T-helper 2 cell treated with Interferon-gamma antibody and Interleukin-4, amounts not matched to agents 5 μg/mL and 100 μg/mL, for 36 hours (primary cell): ENCODE measurements around the gene SF3B4.
A peak's percentile ranks its signal among the peaks of the same experiment; 100 is the strongest.
"Not testable (repeated sequence)": the region's sequence is repeated elsewhere in the genome, so short reads cannot be mapped to it uniquely, and the experiment has no call there.

Source experiments
- DNase-seq: peaks from one replicate; pipeline ENCODE4 v3.0.0; 2021; ENCODE audit warnings: low spot score
- H3K27ac Mint-ChIP-seq: one replicate; pipeline ENCODE4 v1.8.0; 2021; ENCODE audit warnings: mild to moderate bottlenecking, mixed read lengths
- H3K27me3 Mint-ChIP-seq: one replicate; pipeline ENCODE4 v1.8.0; 2021; ENCODE audit warnings: low read depth, mixed read lengths
- H3K36me3 Mint-ChIP-seq: one replicate; pipeline ENCODE4 v1.8.0; 2021; ENCODE audit warnings: low read depth, mixed read lengths
- H3K4me1 Mint-ChIP-seq: one replicate; pipeline ENCODE4 v1.8.0; 2021; ENCODE audit warnings: low read depth, mixed read lengths
- H3K4me3 Mint-ChIP-seq: one replicate; pipeline ENCODE4 v1.8.0; 2022; ENCODE audit warnings: mild to moderate bottlenecking, moderate library complexity, mixed read lengths
- H3K9me3 Mint-ChIP-seq: one replicate; pipeline ENCODE4 v1.8.0; 2021; ENCODE audit warnings: mixed read lengths

The SF3B4 gene

DNA sequence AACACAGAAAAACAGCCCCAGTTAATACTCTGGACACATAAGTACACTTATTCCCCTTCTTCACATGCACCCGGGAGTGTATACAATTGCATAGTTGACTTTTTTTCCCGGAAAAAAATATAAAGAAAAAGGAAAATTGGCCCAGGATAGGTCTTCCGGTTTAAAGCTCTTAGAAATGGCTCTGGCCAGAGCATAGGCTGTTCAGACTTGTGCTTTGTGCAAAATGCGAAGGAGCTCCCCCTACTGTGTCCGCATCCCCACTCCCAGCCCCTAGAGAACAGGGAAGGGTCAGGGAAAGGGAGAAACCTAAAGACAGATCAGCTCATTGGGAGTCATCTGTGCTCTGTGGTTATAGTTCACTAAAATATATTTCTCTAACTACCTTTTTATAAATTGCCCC, 14.6 kb upstream of the SF3B4 start:
- Mint-ChIP-seq H3K4me1 (peaks cover 22% of the 10 kb centered on the region), H3K27ac (no peak overlapping the region)
- DNase-seq = no peak

GRCh38 chr1:149940427-149940826, 12.8 kb upstream of the SF3B4 start:
- DNase-seq = no peak
- Mint-ChIP-seq H3K27me3 (no peaks in the 10 kb centered on the region), H3K4me3 (no peak overlapping the region), H3K27ac (no peak overlapping the region), H3K9me3 (no peaks in the 10 kb centered on the region), H3K4me1 (peaks cover 25% of the 10 kb centered on the region), H3K36me3 (peaks cover 6% of the 10 kb centered on the region)

More for the DNA sequence above, 14.6 kb upstream of the SF3B4 start:
- peaks cover 9% of the 10 kb centered on the region for H3K36me3 Mint-ChIP-seq
- no peaks in the 10 kb centered on the region for H3K9me3 Mint-ChIP-seq
- no peaks in the 10 kb centered on the region for H3K27me3 Mint-ChIP-seq
- no peak overlapping the region for H3K4me3 Mint-ChIP-seq

DNA sequence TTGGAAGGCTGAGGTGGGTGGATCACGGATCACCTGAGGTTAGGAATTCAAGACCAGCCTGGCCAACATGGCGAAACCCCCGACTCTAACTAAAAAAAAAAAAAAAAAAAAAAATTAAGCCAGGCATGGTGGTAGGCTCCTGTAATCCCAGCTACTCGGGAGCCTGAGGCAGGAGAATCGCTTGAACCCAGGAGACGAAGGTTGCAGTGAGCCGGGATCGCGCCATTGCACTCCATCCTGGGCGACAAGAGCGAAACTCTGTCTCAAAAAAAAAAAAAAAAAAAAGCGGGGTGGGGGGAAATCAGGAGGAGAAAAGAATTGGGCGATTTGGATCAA, 11.0 kb upstream of the SF3B4 start:
- H3K9me3 Mint-ChIP-seq, DNase-seq, H3K36me3 Mint-ChIP-seq, H3K27me3 Mint-ChIP-seq: not testable (repeated sequence)
- H3K4me3 Mint-ChIP-seq = peak overlapping the region; percentile 44
- H3K4me1 Mint-ChIP-seq = peaks cover 25% of the 10 kb centered on the region
- peak overlapping the region; percentile 54 for H3K27ac Mint-ChIP-seq

DNA sequence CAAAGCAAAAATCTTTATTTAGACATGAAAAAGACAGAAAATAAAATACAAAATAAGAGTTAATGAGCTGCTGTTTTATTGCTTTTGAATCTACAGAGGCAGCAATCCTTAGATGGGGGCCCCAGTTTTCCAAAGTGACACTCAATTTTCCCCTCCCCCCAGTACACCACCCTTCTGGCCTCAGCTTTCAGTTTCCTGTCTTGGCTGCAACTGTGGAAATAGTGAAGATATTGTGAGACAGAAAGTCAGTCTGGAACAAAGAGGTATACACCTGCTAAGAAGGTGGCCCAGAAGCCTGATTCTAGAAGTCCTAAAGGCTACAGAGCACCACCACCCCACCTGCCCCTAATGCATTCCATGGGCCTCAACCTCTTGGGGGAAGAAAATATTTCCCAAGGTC, 10.2 kb upstream of the SF3B4 start:
- peak; percentile 24 for DNase-seq
- H3K27ac Mint-ChIP-seq = peak overlapping the region; percentile 63
- peaks cover 20% of the 10 kb centered on the region for H3K4me1 Mint-ChIP-seq
- H3K36me3 Mint-ChIP-seq = no peaks in the 10 kb centered on the region
- peak overlapping the region; percentile 46 for H3K4me3 Mint-ChIP-seq
- H3K9me3 Mint-ChIP-seq = no peaks in the 10 kb centered on the region
- H3K27me3 Mint-ChIP-seq = no peaks in the 10 kb centered on the region

DNA sequence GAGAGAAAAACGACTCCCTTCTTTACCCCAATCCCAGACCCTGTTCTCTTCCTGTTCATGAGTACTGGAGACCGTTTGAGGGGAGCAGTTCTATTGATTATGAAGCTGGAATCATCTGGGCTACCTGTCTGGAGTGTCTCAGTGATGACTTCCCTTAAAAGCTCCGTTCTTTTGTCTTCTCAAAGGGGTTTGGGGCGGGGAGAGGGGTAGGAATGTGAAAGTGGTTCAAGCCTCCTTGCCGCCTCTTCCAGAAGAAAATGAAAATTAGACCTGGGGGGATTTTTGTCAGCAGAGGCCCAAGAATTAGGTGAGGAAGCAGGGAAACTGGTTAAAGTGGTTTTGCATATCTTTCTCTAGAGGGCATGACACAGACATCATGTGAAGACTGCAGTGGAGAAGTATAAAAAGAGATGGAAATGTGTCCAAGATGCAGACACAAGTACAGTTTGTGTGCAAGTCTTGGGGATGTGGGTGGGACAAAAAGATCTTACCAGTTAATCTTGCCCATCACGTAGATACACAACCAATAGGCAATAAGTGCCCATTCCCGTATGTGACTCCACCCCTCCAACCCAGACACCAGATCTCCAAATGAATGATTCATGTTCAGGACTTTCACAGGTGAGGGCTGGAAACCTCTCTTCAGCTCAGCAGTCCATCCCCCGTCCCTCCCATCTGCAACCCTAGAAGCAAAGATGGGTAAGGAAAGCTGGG, 9.5 kb upstream of the SF3B4 start:
- Mint-ChIP-seq H3K9me3 (no peaks in the 10 kb centered on the region), H3K27ac (peak overlapping the region; percentile 63), H3K4me3 (peak overlapping the region; percentile 46), H3K27me3 (no peaks in the 10 kb centered on the region), H3K36me3 (no peaks in the 10 kb centered on the region), H3K4me1 (peaks cover 20% of the 10 kb centered on the region)
- no peak for DNase-seq

DNA sequence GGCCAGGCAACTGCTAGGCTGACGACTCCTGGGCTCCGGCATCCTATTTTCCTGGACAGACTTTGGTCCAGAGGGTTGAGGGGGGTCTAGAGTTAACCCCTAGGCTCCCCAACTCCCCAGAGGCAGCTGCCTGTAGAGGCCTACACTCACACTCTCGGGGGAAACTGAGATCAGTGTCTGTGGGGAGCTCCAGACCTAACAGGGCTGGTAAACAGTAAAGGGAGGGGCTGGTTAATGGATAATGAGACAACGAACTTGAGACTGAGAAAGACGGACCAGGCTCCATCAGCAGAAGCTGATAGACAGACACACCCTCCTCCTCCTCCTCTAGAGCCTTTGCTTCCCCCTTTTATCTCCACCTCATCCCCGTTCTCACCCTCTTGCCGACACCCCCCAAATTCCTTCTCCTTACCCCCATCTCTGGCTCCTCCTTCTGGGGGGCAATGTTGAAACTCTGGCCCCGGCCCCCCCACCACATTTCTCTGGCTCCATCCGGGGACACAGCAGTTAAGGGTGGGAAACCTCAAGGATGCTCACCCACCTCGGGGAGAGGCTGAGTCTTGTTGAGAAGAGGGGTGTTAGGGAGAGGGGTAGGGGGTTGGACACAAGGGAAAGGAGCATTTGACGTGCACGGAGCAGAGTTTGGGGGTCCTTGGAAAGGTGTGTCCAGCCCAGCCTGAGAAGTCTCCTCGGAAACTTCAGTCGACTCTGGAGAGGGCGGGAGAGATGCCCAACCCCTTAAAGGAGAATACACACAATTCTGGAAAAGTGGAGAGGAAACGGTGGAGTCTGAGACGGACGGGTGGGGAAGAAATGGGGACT, 8.8 kb upstream of the SF3B4 start, which contains the start of gene MTMR11:
Gene MTMR11 (minus strand): TSS at position 710 of the 822 bp plus-strand sequence. CDS start 232 bp downstream, at position 478.
- no peak for DNase-seq
- no peaks in the 10 kb centered on the region for H3K27me3 Mint-ChIP-seq
- no peaks in the 10 kb centered on the region for H3K36me3 Mint-ChIP-seq
- H3K27ac Mint-ChIP-seq = peak within 1 kb of the TSS; percentile 63
- peaks cover 26% of the 10 kb centered on the region for H3K4me1 Mint-ChIP-seq
- no peaks in the 10 kb centered on the region for H3K9me3 Mint-ChIP-seq
- H3K4me3 Mint-ChIP-seq = peak within 1 kb of the TSS; percentile 46

DNA sequence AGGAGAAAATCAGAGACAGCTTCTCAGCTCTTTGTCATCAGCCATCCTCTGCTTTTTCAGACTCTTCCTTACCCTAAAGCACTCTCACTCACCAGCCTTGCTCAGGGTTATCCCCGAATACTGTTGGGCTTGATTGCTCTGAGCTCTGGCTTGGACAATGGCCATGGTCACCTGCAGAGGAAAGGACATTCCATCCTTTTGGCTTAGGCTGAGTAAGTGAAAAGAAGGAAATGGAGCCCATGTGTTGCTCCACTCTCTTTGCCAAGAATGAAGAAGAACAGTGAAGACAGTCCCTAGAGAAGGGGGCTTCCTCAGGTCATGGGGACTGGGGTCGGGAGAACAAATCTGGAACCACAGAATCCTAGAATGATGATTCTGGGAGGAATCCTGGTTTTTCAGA, 6.8 kb upstream of the SF3B4 start:
- DNase-seq = no peak
- Mint-ChIP-seq H3K27ac (no peak overlapping the region), H3K4me1 (peaks cover 36% of the 10 kb centered on the region), H3K9me3 (no peaks in the 10 kb centered on the region), H3K36me3 (no peaks in the 10 kb centered on the region), H3K27me3 (no peaks in the 10 kb centered on the region), H3K4me3 (no peak overlapping the region)

- H3K4me1 Mint-ChIP-seq = peaks cover 40% of the 10 kb centered on the region
- no peaks in the 10 kb centered on the region for H3K9me3 Mint-ChIP-seq
- H3K36me3 Mint-ChIP-seq = peaks cover 3% of the 10 kb centered on the region
- no peak overlapping the region for H3K27ac Mint-ChIP-seq
- no peaks in the 10 kb centered on the region for H3K27me3 Mint-ChIP-seq
- no peak overlapping the region for H3K4me3 Mint-ChIP-seq
- no peak for DNase-seq
These were observed 5.6 kb upstream of the SF3B4 start for GRCh38 chr1:149933208-149933607.

GRCh38 chr1:149932474-149932873, 4.9 kb upstream of the SF3B4 start:
- H3K9me3 Mint-ChIP-seq = no peaks in the 10 kb centered on the region
- no peak overlapping the region for H3K4me3 Mint-ChIP-seq
- H3K4me1 Mint-ChIP-seq = peaks cover 34% of the 10 kb centered on the region
- no peak for DNase-seq
- peaks cover 6% of the 10 kb centered on the region for H3K36me3 Mint-ChIP-seq
- no peak overlapping the region for H3K27ac Mint-ChIP-seq
- H3K27me3 Mint-ChIP-seq = no peaks in the 10 kb centered on the region

- Mint-ChIP-seq H3K36me3 (peaks cover 11% of the 10 kb centered on the region), H3K27ac (peak overlapping the region; percentile 85), H3K4me1 (peaks cover 29% of the 10 kb centered on the region), H3K27me3 (no peaks in the 10 kb centered on the region), H3K4me3 (peak overlapping the region; percentile 65), H3K9me3 (no peaks in the 10 kb centered on the region)
- DNase-seq = no peak
These were observed 3.7 kb upstream of the SF3B4 start for GRCh38 chr1:149931212-149931790.

GRCh38 chr1:149929856-149930255, 2.3 kb upstream of the SF3B4 start:
- Mint-ChIP-seq H3K27me3 (no peaks in the 10 kb centered on the region), H3K27ac (no peak overlapping the region), H3K4me1 (peaks cover 40% of the 10 kb centered on the region), H3K36me3 (peaks cover 26% of the 10 kb centered on the region), H3K9me3 (no peaks in the 10 kb centered on the region), H3K4me3 (peak overlapping the region; percentile 20)
- no peak for DNase-seq

DNA sequence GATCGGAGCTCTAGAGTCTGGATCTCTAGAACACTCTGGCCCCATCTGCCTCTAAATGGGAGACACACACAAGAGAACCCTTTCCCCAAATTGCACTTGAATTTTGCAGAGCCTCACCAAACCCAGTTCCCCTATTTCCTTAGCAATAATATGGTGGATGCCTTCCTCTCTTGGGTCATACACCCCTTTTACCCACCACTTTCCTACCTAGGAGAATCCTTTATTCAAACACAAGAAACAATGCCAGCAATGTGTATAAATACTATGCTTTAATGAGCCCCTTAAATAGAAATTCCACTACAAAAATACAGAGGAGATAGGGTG, 760 bp upstream of the SF3B4 start:
- Mint-ChIP-seq H3K36me3 (peaks cover 38% of the 10 kb centered on the region), H3K27me3 (no peaks in the 10 kb centered on the region), H3K4me1 (peaks cover 48% of the 10 kb centered on the region), H3K4me3 (peak overlapping the region; percentile 96), H3K27ac (peak overlapping the region; percentile 94), H3K9me3 (no peaks in the 10 kb centered on the region)
- DNase-seq = no peak

- Mint-ChIP-seq H3K4me3 (peak overlapping the region; percentile 96), H3K4me1 (peaks cover 48% of the 10 kb centered on the region), H3K27ac (peak overlapping the region; percentile 94), H3K27me3 (no peaks in the 10 kb centered on the region), H3K9me3 (no peaks in the 10 kb centered on the region), H3K36me3 (peaks cover 48% of the 10 kb centered on the region)
- DNase-seq = no peak
These were observed 494 bp downstream of the SF3B4 start for GRCh38 chr1:149927056-149927562.

GRCh38 chr1:149926296-149926695, 1.3 kb downstream of the SF3B4 start:
- H3K27ac Mint-ChIP-seq = no peak overlapping the region
- H3K4me1 Mint-ChIP-seq = peaks cover 41% of the 10 kb centered on the region
- no peaks in the 10 kb centered on the region for H3K9me3 Mint-ChIP-seq
- H3K36me3 Mint-ChIP-seq = peaks cover 52% of the 10 kb centered on the region
- DNase-seq = no peak
- peak overlapping the region; percentile 96 for H3K4me3 Mint-ChIP-seq
- no peaks in the 10 kb centered on the region for H3K27me3 Mint-ChIP-seq
